ENCODE data around the gene RASA3.

DNA sequence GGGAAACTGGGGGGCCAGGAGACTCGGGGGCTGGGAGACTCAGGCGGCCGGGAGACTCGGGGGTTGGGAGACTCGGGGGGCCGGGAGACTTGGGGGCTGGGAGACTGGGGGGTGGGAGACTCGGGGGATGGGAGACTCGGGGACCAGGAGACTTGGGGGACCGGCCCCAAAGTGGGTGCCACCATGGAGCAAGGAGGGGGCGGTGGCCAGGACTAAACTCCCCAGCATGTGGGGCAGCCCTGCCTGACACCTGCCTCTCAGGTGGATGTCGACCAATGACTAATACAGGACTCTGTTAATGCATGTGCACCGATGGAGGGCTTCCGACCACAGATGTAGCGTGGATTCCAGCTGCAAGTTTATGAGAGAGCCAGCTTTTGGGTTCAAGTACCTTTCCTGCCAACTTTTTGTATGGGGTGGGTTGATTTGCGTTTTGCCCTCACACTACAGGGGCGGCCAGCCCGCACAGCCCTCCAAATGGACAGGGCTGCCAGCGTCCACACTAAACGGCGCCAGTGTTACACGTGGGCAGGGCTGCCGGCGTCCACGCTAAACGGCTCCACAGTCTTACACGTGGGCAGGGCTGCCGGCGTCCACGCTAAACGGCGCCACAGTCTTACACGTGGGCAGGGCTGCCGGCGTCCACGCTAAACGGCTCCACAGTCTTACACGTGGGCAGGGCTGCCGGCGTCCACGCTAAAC lies 62.2 kb downstream of the RASA3 start:
- TF ChIP-seq, protein P1, sequence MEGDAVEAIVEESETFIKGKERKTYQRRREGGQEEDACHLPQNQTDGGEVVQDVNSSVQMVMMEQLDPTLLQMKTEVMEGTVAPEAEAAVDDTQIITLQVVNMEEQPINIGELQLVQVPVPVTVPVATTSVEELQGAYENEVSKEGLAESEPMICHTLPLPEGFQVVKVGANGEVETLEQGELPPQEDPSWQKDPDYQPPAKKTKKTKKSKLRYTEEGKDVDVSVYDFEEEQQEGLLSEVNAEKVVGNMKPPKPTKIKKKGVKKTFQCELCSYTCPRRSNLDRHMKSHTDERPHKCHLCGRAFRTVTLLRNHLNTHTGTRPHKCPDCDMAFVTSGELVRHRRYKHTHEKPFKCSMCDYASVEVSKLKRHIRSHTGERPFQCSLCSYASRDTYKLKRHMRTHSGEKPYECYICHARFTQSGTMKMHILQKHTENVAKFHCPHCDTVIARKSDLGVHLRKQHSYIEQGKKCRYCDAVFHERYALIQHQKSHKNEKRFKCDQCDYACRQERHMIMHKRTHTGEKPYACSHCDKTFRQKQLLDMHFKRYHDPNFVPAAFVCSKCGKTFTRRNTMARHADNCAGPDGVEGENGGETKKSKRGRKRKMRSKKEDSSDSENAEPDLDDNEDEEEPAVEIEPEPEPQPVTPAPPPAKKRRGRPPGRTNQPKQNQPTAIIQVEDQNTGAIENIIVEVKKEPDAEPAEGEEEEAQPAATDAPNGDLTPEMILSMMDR (conservative IDR thresholded peaks at IDR 0.05 in 1 of 2, IDR thresholded peaks at IDR 0.05 in 1 of 2; ENCODE audit: extremely low read depth in 1 of 2, insufficient read depth in 1 of 2, low read depth in 1 of 2, low read length in 2 of 2) = no peak
- TF ChIP-seq EZH2 (IDR thresholded peaks at IDR 0.05; ENCODE audit: borderline replicate concordance, low read length) = no peak
